GM10266 (cell line): Measurements from ENCODE around the gene HOXD9.

Source experiments
- DNase-seq: peaks from one replicate; pipeline ENCODE4 v3.0.0; 2012; ENCODE audit errors: extremely low spot score
- CTCF ChIP-seq: IDR thresholded peaks from 2 replicates; pipeline ENCODE4 v1.5.1; 2012; ENCODE audit warnings: mild to moderate bottlenecking, low read depth; ENCODE audit not compliant: control insufficient read depth, insufficient read depth; ENCODE audit errors: missing control alignments

Gene HOXD9

GRCh38 chr2:176096243-176096985 lies 26.1 kb upstream of the HOXD9 start:
- no peak for DNase-seq

GRCh38 chr2:176096986-176097819 lies 25.3 kb upstream of the HOXD9 start:
- peak; percentile 83 for TF ChIP-seq CTCF
- DNase-seq = peak; percentile 81

More at GRCh38 chr2:176096243-176096985, 26.1 kb upstream of the HOXD9 start:
- TF ChIP-seq CTCF = no peak

- DNase-seq = no peak
- no peak for TF ChIP-seq CTCF
These were observed 24.6 kb upstream of the HOXD9 start for GRCh38 chr2:176097820-176098365.

GRCh38 chr2:176098366-176099158 lies 24.0 kb upstream of the HOXD9 start:
- no peak for TF ChIP-seq CTCF
- DNase-seq = no peak

GRCh38 chr2:176099159-176099727 lies 23.3 kb upstream of the HOXD9 start:
- no peak for TF ChIP-seq CTCF
- no peak for DNase-seq

GRCh38 chr2:176099728-176100546 lies 22.6 kb upstream of the HOXD9 start, which contains the start of gene HOXD12:
Gene HOXD12 (plus strand): TSS chr2:176099795. CDS start chr2:176099802, 7 bp downstream.
- no peak for TF ChIP-seq CTCF
- no peak for DNase-seq
